C1 segment of cervical spinal cord (tissue), 14 donors: Measurements from ENCODE around the gene CBFA2T3.
"Not testable (repeated sequence)": the region's sequence is repeated elsewhere in the genome, so short reads cannot be mapped to it uniquely, and the experiment has no call there.

Source experiments
- DNase-seq, 14 donors: peaks; one replicate each; lab custom pipeline; 2025; lab: John Stamatoyannopoulos, UW

CBFA2T3 gene

GRCh38 chr16:89013111-89013510 is 36.1 kb upstream of the CBFA2T3 start:
- DNase-seq = no peak

GRCh38 chr16:89012622-89012995 is 35.6 kb upstream of the CBFA2T3 start:
- no peak for DNase-seq

GRCh38 chr16:89011909-89012621 is 35.1 kb upstream of the CBFA2T3 start:
- no peak for DNase-seq

GRCh38 chr16:89010210-89010925 is 33.4 kb upstream of the CBFA2T3 start:
- DNase-seq = no peak

GRCh38 chr16:89009343-89010209 is 32.6 kb upstream of the CBFA2T3 start:
- DNase-seq = no peak

GRCh38 chr16:89008796-89009195 is 31.8 kb upstream of the CBFA2T3 start:
- not testable (repeated sequence) for DNase-seq

GRCh38 chr16:89007371-89008249 is 30.6 kb upstream of the CBFA2T3 start:
- no peak for DNase-seq

- DNase-seq = no peak
These were observed 29.2 kb upstream of the CBFA2T3 start for GRCh38 chr16:89006036-89006752.

GRCh38 chr16:89005201-89006035 is 28.4 kb upstream of the CBFA2T3 start:
- DNase-seq = no peak

GRCh38 chr16:89004209-89004831 is 27.3 kb upstream of the CBFA2T3 start:
- DNase-seq = no peak

GRCh38 chr16:89003831-89004208 is 26.8 kb upstream of the CBFA2T3 start:
- no peak for DNase-seq

GRCh38 chr16:89002851-89003830 is 26.1 kb upstream of the CBFA2T3 start:
- no peak for DNase-seq

- DNase-seq = not testable (repeated sequence)
These were observed 25.1 kb upstream of the CBFA2T3 start for GRCh38 chr16:89002081-89002480.

- DNase-seq = no peak
These were observed 24.4 kb upstream of the CBFA2T3 start for GRCh38 chr16:89001117-89002027.

GRCh38 chr16:89000207-89000959 is 23.4 kb upstream of the CBFA2T3 start:
- DNase-seq = no peak
